Hematopoietic multipotent progenitor cell treated with erythropoietin and hydrocortisone succinate and interleukin-3 and kit ligand, for 17 days (in vitro differentiated cells): ENCODE measurements around the gene FAM210A.
"Not testable (repeated sequence)": the region's sequence is repeated elsewhere in the genome, so short reads cannot be mapped to it uniquely, and the experiment has no call there.

Experiments used
- DNase-seq: peaks from one replicate; pipeline ENCODE4 v3.0.0-alpha.2; 2015; ENCODE audit warnings: low spot score

The FAM210A gene

DNA sequence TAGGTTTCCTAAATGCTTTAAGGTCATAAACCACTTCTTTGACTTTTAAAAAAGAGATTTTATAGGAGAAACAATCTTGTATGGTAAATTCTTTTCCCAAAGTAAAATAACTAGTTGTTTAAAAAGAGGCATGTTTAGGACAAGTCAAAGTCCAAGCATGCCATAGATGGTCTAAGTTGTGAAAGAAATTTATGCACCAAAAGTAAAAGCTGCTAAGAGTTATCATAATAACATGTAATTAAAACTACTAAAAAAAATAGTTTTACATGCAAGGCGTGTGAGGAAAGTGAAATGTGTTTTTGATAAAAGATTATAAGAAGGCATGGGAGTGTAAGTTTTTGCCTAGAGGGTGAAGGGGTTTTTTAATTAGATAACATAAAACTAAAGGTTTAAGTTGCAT is 22.5 kb downstream of the FAM210A start:
- no peak for DNase-seq

DNA sequence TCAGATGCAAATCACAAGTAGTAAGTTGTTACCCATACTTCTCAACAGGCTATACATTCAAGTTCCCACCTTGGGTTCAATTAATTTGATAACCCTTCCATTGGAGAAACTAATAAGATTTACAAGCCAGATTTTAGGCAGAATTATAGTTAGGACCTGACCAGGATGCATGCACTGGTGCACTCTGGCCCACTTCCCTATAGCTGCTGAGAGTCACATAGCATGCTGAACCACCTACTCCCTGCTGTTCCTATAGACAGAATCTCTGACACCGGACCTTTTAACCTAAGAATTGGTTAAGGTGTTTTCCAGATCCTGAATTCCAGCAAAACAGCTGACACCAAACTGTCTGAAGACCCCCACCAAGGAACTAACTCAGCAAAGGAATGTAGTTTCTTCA is 26.2 kb downstream of the FAM210A start:
- no peak for DNase-seq

DNA sequence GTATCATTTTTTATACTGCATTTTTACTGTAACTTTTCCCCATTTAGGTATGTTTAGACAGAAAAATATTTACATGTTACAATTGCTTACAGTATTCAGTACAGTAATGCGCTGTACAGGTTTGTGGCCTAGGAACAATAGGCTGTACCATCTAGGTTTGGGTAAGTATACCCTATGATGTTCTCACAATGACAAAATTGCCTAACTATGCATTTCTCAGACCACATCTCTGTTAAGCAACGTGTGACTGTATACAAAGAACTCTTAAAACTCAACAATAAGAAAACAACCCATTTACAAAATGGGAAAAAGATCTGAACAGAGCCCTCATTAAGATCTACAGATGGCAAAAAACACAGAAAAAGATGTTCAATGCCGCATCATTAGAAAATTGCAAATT is 29.4 kb downstream of the FAM210A start:
- no peak for DNase-seq

DNA sequence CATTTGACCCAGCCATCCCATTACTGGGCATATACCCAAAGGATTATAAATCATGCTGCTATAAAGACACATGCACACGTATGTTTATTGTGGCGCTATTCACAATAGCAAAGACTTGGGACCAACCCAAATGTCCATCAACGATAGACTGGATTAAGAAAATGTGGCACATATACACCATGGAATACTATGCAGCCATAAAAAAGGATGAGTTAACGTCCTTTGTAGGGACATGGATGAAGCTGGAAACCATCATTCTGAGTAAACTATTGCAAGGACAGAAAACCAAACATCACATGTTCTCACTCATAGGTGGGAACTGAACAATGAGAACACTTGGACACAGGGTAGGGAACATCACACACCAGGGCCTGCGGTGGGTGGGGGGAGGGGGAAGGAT is 31.0 kb downstream of the FAM210A start:
- not testable (repeated sequence) for DNase-seq

DNA sequence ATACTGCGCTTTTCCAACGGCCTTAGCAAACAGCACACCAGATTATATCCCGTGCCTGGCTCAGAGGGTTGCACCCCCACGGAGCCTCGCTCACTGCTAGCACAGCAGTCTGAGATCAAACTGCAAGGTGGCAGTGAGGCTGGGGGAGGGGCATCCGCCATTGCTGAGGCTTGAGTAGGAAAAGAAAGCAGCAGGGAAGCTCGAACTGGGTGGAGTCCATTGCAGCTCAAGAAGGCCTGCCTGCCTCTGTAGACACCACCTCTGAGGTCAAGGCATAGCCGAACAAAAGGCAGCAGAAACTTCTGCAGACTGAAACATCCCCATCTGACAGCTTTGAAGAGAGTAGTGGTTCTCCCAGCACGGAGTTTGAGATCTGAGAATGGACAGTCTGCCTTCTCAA is 36.3 kb downstream of the FAM210A start:
- DNase-seq: not testable (repeated sequence)

DNA sequence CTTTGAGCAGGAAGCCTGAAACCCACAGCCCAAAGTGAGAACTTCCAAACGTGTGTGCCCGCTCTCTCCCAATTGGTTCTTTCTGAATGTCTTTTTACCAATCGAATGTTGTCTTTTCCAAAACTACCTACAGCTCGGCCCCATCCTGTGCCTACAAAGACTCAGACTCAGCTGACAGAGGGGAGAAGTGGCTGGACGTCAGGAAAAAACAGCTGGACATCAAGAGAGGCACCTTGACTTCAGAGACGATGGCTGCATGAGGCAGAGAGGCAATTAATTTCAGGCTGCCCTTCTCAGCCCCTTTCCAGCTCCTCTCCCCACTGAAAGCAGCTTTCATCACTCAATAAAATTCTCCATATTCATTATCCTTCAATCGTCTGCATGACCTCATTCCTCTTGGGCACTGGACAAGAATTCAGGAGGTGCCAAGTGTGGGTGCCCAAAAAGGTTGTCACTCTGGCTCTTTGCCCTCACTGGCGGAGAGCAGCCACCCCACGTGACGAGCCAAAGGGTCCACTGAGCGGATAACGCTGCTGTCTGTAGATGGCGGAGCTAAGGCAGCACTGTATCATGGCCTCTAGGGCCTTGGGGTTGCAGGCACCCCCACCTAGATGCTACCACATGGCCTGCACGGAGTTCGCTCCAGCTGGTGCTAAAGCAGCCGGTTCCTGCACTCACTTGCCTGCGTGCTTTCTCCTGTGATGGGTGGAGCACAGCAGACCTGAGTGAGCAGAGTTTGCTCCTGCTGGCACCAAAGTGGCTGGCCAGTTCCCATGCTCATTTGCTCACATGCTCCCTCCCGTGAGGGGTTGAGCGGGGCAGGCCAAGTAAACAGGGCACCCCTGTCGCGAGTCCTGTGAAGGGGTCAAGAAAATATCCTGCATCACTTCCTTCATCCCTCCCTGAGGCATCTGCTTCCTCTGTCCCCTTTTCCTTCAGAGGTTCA is 37.9 kb downstream of the FAM210A start:
- no peak for DNase-seq

DNA sequence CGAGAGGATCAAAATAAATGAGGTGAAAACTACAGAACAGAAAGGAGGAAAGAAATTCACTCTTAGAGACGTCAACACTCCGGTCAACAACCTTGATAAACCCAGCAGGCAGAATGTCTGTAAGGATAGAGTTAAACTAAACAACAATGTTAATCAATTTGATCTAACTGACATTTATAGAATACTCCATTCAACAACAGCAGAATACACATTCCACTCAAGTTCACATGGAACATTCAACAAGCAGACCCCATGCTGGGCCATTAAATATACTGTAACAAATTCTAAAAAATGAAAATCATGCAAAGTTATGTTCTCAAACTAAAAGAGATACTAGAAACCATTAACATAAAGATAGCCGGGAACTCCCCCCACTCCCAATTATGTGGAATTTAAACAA is 41.8 kb downstream of the FAM210A start:
- no peak for DNase-seq

DNA sequence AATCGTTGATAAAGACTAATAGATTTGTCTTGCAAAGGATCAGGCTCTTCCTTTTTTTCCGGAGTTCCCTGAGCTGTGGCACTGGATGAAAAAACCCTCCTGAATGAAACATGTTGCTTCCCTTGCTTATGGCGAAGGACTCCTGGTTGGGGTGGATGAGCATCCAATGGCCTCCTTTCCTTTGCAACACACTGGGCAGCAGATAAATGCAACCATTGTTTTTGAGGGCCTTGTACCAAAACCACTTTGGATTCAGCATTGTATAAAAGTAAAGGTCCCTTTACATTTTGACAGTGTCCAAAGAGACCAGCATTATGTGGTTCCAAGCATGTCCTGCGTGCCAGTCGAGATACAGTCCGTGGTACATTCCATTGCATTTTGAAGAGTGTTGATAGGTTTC is 44.7 kb downstream of the FAM210A start:
- DNase-seq: no peak

DNA sequence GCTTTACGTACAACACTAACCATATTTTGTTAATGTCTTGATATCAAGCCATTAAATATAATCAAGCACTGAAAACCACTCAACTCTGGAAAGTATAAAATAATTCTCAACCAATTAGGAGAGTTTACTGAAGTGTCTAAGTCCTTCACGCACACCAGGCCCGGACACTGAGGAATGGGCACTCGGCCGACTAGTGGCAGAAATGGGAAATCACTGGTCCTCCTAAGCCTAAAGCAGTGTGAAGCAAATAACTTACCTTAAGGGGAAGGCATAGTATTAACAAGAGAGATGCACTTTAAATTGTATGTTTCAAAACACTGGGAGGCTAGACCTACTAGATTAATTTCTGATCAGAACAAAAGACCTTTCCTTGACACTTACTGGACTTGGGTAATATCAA is 45.7 kb downstream of the FAM210A start:
- peak; percentile 10 for DNase-seq

DNA sequence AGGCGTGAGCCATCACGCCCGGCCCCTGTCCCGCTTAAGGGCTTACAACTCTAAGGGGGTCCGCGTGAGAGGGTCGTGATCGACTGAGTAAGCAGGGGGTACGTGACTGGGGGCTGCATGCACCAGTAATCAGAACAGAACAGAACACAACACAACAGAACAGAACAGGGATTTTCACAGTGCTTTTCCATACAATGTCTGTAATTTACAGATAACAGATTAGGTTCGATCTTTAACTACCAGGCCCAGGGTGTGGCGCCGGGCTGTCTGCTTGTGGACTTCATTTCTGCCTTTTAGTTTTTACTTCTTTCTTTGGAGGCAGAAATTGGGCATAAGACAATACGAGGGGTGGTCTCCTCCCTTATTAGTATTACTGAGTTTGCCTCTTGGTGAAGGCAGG is 49.0 kb downstream of the FAM210A start:
- not testable (repeated sequence) for DNase-seq

DNA sequence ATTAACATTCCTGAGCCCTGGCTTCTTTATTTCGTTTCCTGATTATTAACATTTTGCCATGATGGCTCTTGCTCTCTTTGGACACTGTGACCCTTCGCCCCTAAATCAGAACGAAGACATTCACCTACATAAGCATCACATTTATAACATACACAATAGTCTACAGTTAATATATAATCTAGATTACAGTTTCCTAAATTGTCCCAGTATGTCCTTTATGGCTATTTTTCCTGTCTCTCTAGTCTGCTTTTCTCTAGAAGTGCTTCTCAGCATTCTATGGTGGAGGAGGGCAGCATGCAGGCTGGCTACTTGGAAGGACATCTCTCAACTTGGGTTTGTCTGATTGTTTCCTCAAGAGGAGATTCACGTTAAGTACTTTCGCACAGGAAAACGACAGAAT is 49.9 kb downstream of the FAM210A start:
- no peak for DNase-seq

DNA sequence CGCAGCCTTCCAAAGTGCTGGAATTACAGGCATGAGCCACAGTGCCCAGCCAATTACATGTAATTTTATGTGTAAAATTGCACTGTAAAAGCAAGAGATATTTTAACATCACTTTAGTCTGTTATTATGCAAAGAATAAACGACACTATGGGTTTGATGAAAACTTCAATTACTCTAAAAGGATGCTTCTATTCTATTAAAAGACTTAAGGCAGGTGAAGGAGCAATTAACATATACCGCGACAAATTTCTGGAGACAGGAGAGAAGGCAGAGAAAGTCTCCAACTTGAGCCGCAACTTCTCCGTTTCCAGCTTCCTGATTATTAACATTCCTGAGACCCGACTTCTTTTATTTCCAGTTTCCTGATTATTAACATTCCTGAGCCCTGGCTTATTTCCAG is 53.7 kb downstream of the FAM210A start:
- DNase-seq: no peak

DNA sequence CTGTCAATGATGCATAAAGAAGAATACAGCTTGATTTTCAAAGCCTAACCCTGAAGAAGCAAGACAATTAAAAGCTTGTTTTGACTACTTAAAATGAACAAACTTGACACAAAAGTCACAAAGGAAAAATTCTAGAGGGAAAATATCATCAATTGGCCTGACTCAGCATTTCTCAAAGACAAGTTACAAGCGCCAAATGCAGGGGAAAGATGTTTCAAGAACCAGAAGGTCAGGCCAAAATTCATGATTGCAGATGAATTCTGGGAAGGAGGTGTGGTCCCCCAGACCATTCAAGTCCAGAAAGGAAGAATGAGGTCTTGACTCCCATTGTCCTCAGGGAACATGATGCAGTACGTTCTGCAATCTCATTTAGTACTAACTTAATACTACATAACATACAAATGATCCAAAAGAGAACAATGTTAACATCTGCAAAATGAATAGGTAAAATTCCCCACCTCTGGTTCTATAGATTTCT is 64.5 kb downstream of the FAM210A start:
- no peak for DNase-seq

DNA sequence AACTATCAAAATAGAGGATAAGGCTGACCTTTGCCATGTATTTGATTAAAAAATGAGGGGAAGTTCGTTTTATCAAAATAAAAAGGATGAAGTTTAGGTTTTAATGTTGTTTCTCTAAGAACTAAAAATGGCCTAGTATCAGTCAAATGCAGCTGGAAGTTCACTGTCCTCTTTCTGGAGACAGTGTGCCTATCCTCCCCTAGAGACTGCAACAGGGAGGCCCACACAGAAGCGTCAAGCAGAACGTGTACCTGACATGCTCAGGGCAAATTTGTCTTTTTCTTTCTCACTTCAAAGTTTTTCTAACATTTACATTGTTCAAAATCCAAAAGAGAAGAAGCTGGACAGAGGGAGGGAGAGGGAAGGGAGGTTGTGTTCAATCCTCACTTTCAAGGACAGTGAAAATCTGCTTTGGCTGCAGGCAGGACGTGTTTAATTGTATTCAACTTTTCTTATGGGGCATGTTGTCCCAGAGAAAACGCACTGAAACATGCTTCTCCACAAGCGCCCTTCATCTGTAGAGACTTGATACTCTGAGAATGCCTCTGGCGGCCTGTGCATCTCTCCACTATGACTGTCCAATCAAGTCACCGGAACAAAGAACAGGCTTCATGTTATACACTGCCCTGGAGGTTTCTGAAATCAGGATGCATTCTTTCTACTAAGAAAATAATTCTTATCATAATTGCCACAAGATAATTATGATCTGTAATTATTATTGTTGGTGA is 65.1 kb downstream of the FAM210A start:
- DNase-seq: no peak

DNA sequence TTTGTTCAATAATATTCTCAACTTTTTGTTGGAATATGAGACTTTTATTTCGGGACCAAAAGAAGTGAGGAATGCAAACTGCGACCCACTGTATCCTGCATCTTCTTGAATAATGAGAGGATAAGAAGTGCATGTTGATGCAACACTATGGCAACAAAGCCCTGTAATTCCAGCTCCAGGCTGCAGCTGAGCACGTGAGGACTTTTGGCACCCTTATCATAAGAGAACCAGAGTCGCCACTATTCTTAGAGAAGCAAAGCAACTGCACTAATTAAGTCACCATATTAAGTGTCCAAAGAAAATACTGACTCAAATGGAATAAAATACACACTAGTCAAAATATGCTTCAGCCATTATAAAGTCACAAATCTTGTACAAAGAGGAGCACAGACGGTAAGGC is 65.8 kb downstream of the FAM210A start:
- DNase-seq: no peak

DNA sequence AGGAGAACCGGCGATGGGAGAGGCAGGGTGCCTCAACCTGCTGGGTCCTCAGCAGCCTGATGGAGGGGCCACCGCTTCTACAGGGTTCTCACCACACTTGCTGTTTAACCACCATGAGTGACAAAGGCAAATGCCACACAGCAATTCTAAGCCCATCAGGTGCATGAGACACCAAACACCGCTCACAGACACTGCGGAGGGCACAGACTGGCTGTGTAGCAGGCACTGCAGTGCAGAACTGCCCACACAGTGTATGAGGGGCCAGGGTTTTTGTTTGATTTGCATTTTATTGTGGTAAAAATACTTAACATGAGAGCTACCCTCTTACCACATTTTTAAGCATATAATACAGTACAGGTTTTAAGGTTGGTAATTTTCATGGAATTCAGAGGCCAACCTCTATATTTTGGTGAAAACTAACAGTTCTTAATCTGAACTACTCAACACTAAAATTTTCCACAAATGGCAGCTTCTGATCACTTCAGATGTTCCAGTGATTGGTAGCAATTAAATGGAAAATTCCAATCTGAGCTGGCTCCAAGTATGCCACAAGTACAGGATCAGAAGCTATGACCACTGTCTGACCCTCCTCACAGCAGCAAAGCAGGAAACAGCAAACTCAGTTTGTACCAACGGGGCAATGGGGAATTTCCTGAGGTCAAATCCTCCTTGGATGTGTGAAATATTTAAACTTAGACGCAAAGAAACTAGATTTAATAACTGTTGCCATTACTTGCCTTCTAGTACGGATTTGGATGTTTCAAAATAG is 67.7 kb downstream of the FAM210A start:
- no peak for DNase-seq

DNA sequence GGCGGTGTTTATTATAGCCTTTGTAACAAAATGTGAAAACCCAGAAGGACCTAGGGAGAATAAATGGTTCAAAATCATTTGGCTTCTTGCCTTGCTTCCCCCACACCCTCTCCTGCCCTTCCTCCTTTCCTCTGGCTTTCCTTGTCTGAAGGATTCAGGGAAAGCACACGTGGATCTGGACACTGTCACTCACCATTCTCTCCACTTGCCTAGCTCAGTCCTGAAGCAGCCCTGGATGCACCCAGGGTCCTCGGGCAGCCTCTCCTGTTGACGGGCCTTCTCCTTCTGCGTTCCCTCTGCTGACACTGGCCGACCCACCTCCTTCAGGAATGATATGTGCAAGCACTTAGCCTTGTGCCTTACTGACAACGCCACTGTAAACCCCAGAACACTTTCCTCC is 68.4 kb downstream of the FAM210A start:
- no peak for DNase-seq

DNA sequence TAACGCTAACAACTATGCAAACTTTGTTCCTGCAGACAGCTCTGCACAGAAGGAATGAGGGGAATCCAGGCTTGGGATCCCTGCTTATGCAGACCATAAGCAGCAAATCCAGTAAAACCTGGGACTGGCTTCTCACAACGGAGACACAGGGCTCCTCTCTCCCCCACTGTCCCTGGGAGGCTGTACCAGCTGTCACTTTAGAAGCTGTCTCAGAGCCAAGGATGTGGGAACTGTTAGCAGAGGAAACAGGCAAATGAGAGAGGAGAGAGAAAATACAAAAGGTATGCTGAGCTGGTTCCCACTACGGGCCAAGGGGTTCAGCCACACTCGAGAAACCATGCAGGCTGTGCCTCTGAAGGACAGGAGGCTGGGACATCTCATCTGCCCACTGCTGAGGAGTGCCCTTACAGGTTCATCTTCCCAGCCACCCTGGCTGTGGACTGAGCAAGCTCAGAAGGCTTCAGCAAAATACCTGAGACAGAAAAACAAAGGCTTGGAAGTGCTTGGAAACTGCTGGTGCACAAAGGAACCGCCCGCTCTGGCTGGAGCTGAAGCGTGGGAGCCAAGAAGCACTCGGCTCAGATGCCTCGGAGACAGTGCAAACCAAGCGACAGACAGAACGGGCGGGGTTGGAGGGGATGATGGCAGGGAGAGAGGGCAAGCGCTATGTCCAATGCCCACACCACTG is 72.5 kb downstream of the FAM210A start:
- no peak for DNase-seq

DNA sequence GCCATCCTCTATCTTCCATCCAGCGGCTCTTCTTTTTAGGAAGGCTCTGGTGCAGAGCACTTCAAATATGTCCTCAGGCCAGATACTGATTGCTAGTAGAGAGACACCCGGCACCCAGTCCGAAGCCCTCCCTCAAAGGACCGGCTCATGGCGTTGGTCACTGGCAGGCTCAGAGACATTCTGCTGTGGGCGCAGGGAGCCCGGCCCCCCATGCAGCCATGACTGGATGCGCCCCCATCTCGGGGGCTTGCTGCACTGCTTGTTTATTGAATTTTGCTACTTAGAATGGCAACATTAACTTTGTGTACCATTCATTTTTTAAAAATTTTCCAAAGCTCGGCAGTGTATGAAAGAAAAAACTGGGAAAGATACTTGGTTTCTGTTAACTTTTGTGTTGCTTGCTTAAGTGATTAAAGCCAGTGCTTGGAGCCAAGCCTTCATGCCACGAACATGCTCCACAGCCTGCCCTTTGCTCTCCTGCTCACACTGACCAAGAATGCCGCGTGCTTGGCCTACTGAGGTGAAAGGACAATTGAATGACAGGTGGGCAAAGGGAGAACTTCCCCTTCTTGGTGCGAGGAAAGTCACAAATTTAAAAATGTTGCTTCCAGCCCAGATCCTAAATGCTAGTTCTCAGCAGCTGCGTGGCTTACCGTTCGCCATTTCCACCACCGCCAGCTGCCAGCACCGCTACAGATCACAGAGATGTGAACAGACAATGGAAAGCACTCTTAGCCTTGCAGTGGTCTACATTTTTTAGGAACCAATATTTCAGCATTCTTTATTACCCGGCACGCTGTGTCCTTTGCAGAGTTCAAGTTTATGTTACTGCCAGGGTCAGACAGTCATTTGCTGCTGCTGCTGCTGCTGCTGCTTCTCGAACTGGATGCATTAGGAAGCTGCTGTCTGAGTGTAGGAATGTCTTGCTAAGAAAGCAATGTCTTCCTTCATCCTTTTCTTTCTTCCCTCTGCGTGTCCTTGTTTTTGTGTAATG is 76.7 kb downstream of the FAM210A start:
- no peak for DNase-seq

DNA sequence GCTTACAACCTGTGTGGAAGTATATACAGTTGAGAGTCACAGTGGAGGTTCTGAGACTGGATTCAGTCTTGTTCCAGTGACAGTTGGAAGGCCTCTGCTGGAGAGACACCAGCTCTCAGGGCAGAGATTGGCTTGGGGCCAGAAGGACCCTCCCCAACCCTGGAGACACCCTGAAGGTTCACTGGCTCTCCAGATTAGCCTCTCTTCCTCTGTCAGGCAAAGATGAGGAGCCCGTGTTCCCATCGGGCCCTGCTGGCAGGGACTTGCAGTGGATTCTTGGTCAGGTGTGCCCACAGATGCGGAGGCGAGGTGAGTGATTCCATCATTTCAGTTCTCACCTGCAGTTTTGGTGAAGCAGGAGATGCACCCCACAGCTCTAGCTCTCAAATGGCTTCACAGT is 78.6 kb downstream of the FAM210A start:
- DNase-seq: no peak

DNA sequence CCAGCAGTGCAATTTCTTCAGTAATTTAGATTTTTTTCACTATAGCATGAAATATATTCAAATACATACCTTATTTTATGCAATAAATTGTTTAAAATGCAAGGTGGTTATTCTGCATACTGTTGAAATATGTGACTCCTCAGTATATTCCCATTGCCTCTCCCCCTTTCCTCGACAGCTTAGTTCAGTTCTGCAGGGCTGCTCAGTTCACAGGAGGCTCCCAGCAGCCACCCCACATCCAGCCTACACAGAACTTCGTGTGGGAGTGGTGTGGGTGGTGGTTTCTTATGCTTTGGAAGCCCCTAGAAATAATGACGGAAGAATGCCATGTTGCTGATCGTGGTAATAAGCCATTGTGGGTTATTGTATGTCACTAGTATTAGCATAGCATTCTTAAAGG is 79.7 kb downstream of the FAM210A start:
- no peak for DNase-seq
